ENCODE results near the gene PITPNM1.
"Not testable (repeated sequence)": the region's sequence is repeated elsewhere in the genome, so short reads cannot be mapped to it uniquely, and the experiment has no call there.

PITPNM1 gene

DNA sequence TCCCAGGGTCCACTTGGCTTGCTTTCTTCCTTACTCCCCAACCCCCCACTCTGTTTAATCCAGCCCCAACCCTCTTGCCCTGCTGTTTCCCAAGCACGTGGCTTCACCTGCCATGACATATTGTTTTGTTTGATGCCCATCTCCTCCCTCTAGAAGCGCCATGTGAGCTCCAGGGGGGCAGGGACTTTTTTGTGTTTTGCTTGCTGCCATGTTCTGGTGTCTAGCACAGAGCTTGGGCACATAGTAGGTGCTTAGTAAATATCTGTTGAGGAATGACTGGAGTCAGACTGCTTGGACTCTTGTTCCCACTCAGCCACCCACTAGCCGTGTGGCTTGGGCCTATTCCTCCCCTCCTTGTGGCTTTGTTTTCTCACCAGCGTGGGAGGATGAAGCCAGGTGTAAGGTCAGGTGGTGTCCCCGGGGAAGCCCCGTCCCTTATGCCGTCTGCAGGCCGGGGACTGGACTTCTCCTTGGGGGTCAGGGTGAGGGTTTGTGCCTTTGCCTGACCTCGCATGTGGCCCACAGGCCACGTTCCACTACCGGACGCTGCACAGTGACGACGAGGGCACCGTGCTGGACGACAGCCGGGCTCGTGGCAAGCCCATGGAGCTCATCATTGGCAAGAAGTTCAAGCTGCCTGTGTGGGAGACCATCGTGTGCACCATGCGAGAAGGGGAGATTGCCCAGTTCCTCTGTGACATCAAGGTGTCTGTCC is 18.5 kb downstream of the PITPNM1 start:
- DNase-seq = no peak

GRCh38 chr11:67485873-67486361 is 19.2 kb downstream of the PITPNM1 start:
- DNase-seq = peak; percentile 72

DNA sequence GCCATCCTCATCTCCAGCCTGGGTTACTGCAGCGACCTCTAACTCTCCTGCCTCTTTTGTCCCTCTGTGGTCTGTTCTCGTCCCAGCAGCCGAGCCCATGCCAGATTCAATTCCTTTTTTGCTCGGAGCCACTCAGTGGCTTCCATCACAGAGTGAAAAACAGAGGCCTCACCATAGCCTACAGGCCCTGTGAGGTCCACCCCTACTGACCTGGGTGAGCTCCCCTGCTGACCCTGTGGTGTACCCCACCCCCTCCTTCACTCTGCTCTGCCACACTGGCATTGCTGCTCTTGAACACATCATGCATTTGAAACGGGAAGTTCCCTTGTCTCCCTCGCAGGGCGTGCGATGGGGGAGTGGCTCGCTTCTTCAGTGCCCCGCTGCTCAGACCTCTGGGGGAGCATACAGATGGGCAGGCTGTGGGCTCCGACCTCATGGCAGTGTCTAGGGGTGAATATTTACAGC is 20.3 kb downstream of the PITPNM1 start:
- DNase-seq = peak; percentile 71

- no peak for DNase-seq
These were observed 21.1 kb downstream of the PITPNM1 start for GRCh38 chr11:67483831-67484665.

GRCh38 chr11:67482827-67483798 is 22.1 kb downstream of the PITPNM1 start, which contains the start of gene AIP:
AIP (plus strand) TSS chr11:67483026; CDS start chr11:67483159, 133 bp downstream.
- peak; percentile 97 for DNase-seq

GRCh38 chr11:67482275-67482826 is 22.8 kb downstream of the PITPNM1 start:
- no peak for DNase-seq

GRCh38 chr11:67477344-67478050 is 27.7 kb downstream of the PITPNM1 start:
- not testable (repeated sequence) for DNase-seq

- not testable (repeated sequence) for DNase-seq
These were observed 28.5 kb downstream of the PITPNM1 start for GRCh38 chr11:67476692-67477091.

- no peak for DNase-seq
These were observed 32.3 kb downstream of the PITPNM1 start for GRCh38 chr11:67472882-67473281.

DNA sequence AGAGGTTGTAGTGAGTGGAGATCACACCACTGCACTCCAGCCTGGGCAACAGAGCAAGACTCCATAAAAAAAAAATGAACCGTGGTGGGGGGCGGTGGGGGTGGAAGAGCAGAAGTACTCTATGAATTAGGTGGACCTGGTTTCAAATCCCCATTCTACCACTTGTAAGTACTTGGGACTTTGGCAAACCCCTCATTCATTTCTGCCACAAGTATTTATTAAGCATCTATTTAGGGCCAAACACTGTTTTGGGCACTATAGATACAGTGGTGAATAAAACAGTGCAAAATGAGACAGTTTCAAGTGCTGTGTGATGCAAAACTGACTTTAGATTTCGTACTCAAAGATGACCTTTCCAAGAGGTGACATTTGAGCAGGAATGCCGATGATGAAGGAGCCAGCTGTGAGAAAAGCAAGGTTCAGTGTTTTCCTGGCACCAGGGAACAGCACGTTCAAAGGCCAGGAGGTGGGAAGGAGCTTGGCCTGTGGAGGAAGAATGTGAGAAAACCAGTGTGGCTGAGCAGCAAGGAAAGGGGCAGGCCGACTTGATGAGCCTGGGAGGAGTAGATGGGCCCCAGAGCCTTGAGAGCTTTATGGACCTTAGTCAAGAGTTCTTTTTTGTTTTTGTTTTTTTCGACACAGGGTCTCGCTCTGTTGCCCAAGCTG is 34.7 kb downstream of the PITPNM1 start:
- no peak for DNase-seq

GRCh38 chr11:67469508-67469811 is 35.7 kb downstream of the PITPNM1 start:
- DNase-seq = no peak

DNA sequence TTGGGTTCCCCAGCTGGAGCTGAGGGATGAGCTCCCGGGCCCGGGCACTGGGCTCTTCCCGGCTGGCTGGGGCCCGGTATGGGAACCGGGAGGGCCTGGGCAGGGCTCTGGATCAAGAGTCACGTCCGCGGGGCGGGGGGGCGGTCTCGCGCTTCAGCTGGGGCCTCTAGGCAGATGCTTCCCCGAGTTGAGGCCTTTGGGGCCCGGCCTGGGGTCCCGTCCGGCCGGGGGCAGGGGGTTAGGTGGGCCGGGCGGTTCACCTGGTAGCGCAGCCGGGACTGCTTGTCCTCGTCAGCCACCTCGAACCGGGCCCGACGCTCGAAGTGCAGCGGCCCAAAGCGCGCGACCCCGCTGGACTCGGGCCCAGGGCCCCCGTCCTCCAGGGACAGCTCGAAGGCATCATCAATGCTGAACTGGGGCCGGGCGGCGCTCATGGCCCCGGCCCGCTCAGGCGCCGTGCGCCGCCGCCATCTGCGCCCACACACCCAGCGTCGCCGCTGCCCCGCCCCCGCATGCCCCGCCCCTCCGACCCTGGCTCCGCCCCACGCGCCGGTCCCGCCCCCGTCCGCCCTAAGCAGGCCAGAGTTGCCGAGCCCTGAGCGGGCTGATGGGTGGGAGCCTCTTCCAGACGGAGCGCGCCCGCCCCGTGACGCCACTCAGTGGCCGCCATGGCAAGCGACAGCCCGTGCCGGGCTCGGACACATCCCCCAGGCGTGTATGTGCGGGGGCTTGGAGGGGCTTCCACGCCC is 36.2 kb downstream of the PITPNM1 start, which contains the start of gene TMEM134:
TMEM134 (minus strand) TSS at position 493 of the 749 bp plus-strand sequence; CDS start at position 434, 59 bp downstream.
- peak; percentile 94 for DNase-seq

DNA sequence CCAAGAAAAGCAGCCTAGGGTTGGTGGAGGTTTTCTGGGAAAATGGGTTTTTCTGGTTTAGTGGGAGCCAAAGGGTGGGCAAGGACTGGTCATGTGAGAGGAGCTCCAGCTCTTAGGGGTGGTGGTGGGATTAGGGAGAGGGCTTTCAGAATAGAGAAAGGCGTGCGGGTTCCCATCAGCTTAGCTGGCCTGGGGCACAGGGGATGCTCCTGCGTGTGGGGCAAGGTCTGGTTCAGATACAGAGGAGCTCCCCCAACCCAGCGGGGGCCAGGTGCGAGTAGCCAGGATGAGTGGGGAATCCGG is 36.8 kb downstream of the PITPNM1 start:
- no peak for DNase-seq

- no peak for DNase-seq
These were observed 37.1 kb downstream of the PITPNM1 start for GRCh38 chr11:67468056-67468455.

- DNase-seq = no peak
These were observed 38.0 kb downstream of the PITPNM1 start for GRCh38 chr11:67466962-67467771.

GRCh38 chr11:67466367-67466766 is 38.8 kb downstream of the PITPNM1 start:
- no peak for DNase-seq

DNA sequence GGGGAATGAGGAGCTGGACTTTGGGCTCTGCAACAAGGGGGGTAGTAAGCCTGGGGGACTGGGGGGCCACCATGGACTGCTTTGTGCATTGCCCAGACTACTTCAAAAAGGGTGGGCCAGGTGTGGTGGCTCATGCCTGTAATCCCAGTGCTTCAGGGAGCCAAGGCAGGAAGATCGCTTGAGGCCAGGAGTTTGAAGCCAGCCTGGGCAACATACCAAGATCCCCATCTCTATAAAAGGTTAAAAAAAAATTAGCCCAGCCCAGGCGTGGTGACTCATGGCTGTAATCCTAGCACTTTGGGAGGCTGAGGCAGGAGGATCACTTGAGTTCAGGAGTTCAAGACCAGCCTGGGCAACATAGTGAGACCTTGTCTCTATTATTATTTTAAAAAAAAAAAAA is 39.6 kb downstream of the PITPNM1 start:
- not testable (repeated sequence) for DNase-seq

- no peak for DNase-seq
These were observed 40.0 kb downstream of the PITPNM1 start for GRCh38 chr11:67465189-67465510.

DNA sequence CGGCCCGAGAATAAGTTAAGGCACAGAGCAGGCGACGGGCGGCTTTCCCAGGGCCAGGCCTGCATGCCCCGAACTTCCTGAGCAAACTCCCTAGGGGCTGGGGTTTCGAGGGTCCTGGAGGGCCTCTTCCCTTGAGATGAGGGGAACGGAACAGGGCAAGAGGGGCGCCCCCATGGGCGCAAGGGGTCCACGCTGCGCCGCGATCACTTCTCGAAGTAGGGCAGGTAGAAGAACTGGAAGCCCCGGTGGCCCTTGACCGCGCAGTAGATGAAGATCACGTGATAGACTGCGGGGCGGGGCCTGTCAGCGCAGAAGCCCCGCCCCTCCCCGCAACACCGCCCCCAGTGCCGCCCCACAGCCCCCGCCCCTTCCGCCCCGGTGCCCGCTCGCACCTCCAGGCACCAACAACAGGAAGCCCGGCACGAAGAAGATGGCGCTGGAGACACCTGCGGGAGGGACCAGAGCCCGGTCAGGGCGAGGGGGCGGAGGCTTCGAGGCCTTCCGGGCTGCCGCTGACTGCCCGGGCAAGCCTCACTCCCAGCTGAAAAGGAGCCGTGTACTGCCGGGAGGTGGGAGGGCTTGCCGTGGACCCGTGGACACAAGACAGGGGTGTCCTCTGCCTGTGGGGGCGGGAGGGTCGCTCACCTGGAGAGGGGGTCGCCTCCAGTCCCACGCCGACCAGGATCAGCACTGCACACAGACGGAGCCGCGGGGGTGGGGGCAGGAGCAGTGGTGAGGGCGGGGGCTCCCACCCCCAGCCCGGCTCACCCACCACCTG is 40.6 kb downstream of the PITPNM1 start:
- peak; percentile 95 for DNase-seq
